Left hindlimb (tissue), 1 donor: ENCODE data around the gene ADD3.

Source experiments
- DNase-seq: peaks from one replicate; pipeline ENCODE4 v3.0.0-alpha.2; 2018

Gene ADD3

DNA sequence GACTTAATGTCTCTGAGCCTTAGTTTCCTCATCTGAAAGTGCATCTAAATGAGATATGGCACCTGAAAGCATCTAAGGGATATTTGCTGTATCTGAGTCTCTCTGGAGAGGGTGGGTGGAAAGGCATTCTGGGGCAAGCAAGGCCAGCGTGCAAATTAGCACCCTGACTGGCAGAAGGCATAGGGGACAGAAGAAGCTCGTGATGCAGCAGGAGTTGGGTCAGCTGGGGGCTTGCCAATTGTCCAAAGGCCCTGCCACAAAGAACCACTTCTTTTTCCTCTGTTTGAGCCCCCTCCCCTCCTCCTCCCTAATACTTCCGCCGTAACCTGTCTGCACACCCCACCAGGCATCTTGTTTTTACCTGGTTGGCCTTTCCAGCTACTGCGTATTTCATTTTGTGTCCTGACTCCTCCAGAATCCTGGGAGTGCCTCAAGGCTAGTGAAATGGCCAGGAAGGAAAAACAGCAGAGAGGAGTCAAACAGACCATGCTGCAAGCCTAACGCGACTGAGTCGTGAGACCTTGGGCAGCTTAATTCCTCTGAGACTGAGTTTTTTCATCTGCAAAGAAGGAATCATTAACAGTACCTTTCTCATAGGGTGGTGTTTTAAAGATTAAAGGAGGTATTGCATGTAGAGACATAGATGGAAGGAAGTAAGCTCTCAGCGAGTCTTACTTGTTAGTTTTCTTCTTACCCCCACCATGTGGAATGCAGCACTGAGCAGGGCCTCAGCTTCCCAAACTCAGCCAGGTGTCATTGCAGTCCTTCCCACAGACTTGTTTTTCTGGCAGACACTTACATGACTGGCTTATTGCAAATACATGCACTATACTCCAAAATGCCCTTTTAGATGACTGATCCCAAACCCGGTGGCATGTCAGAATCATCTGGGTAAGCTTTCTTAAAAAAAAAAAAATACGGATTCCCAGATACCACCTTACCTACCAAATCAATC lies 150.5 kb downstream of the ADD3 start:
- no peak for DNase-seq

- DNase-seq: no peak
Observed at GRCh38 chr10:110160081-110160480, 152.3 kb downstream of the ADD3 start.

- no peak for DNase-seq
Observed at GRCh38 chr10:110160522-110160921, 152.7 kb downstream of the ADD3 start.

- DNase-seq: no peak
Observed at GRCh38 chr10:110162741-110163145, 155.0 kb downstream of the ADD3 start.

GRCh38 chr10:110163192-110163773 lies 155.5 kb downstream of the ADD3 start:
- no peak for DNase-seq

GRCh38 chr10:110163841-110164240 lies 156.1 kb downstream of the ADD3 start:
- DNase-seq: no peak

GRCh38 chr10:110165239-110165638 lies 157.5 kb downstream of the ADD3 start:
- DNase-seq: no peak

- DNase-seq: no peak
Observed at GRCh38 chr10:110167149-110167548, 159.4 kb downstream of the ADD3 start.

- no peak for DNase-seq
Observed at GRCh38 chr10:110168601-110169481, 161.1 kb downstream of the ADD3 start.

GRCh38 chr10:110169586-110169985 lies 161.8 kb downstream of the ADD3 start:
- no peak for DNase-seq

GRCh38 chr10:110170142-110170971 lies 162.6 kb downstream of the ADD3 start:
- DNase-seq: no peak

DNA sequence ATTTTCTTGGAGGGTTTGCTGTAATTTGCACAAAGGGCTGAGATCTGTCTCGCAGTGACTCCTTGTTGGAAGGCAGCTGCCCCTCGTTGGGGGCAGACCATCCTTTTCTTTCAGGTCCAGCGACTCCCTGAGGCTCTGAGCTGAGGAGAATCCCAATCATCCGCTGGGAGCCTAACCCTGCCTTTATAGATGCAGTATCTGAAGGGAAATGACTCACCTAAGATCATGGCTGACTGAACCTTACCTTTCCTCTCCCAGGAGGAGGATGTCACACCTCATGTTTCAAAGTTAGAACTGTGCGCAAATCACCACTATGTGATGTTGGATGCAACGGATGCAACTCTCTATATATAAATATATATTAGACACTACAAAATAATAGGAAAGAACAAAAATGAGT lies 163.2 kb downstream of the ADD3 start:
- no peak for DNase-seq

- no peak for DNase-seq
Observed at GRCh38 chr10:110172155-110172554, 164.4 kb downstream of the ADD3 start.

DNA sequence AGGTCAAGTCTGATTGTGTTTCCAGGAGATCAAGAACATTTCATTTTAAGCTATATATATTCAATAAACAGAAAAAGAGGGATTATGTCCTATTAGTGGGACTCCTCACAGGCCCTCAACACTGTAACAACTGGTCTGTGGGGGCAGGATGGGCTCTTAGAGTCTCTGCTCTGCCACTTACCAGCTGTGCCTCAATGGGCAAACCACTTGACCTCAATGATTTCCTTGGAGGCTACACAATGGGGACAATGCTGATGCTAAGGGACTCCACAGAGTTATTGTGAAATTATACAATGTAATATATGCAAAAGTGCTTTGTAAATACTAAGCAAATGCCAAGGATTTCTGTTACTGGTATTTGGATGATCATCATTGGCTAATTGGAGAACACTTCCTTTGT lies 166.4 kb downstream of the ADD3 start:
- DNase-seq: no peak

DNA sequence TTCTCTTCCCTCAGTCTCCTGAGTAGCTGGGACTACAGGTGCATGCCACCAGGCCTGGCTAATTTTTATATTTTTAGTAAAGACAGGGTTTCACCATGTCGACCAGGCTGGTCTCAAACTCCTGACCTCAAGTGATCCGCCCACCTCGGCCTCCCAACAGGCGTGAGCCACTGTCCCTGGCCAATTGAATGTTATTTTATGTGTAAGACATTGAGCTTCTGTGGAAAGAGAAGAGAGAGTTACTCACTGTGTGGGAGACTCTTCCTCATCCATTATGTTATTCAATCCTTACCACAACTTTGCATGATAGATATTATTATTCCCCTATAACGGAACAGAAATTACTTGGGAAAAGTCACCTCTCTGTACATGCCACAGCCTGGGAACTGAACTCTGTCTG lies 167.0 kb downstream of the ADD3 start:
- no peak for DNase-seq

DNA sequence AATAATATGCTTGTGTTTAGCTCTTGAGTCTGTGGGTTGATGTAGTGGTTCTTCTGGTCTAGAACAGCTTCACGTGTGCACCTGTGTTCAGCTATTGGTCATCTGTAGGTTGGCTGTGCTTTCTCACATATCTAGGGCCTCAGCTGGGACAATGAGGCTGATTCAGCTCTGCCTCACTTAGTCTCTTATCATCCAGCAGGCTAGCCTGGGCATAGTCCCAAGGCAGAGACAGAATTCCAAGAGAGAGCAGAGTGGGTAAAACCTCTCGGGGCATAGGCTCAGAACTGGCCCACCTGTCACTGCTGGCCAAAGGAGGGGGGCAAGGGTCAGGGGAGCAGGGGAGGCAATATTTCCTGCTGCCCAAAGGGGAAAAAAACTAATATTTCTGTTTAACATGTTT lies 167.6 kb downstream of the ADD3 start:
- DNase-seq: no peak

- DNase-seq: no peak
Observed at GRCh38 chr10:110176141-110177030, 168.6 kb downstream of the ADD3 start.

DNA sequence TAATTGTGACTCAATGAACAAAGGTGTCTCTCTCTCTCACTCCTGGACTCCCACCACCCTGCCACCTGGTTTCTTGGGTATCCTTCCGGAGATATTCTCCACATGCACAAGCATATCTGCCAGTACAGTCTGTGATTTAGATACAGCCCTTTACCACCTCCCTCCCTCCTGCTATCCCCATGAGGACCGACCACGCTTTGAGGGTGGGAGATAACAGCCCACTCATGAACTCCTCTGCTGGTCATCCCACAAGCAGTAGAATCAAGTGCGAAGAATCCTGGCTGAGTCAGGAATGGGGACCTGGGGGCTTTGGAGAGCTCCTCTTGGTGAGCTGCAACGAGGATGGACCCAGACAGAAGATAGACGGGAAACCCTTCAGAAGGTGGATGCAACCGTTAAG lies 171.4 kb downstream of the ADD3 start:
- no peak for DNase-seq

DNA sequence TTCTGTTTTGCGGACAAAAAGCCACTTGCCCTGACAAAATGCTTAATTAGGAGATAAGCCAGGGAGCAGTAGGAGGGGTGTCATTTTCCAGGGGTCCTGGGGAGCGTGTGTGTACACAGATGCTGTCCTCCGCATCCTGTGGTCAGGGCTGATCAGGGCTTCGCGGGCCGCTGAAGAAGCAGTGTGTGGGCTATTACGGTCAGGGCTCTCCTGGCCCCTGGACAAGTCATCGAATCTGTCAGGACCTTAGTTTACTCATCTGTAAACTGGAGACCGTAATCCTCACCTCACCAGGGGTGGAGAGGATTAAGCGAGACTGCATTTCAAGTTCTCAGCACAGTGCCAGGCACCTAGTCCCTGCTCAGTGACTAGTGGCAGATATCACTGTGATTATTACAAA lies 173.7 kb downstream of the ADD3 start:
- DNase-seq: no peak

- DNase-seq: no peak
Observed at GRCh38 chr10:110181911-110182310, 174.1 kb downstream of the ADD3 start.

DNA sequence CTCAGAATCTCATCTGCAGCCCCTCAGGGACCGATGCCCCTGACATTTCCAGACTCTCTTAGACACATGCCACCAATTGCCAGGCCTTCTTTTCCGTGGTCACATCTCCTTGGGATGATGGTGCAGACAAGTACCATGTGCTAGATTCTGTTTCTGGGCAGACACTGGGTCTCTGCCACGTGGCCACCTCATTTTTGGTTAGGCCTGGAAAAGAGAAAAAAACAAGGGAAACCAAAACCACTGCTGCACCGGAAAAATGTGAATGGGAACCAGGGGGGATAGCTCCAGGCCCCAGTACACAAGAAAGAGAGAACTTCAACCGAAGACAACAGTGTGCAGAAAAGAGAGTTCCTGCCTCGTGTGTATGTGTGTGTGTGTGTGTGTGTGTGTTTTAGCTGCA lies 176.6 kb downstream of the ADD3 start:
- DNase-seq: no peak
